GM21529 (cell line): Measurements from ENCODE around the gene NCKAP1.
"Not testable (repeated sequence)": the region's sequence is repeated elsewhere in the genome, so short reads cannot be mapped to it uniquely, and the experiment has no call there.

Experiments used
- ATAC-seq: cut with Tn5 transposase; IDR thresholded peaks from one replicate; pipeline ENCODE4 v1.9.1; 2021; ENCODE audit not compliant: unreplicated experiment

The NCKAP1 gene

GRCh38 chr2:183038341-183039300, at the start of gene NCKAP1:
Gene NCKAP1 (minus strand): TSS chr2:183038457. CDS start chr2:183038099, 358 bp downstream.
- peak; percentile 75 for ATAC-seq

- no peak for ATAC-seq
Observed at GRCh38 chr2:183081911-183082310, 43.7 kb upstream of the NCKAP1 start.

GRCh38 chr2:183079139-183079775, 41.0 kb upstream of the NCKAP1 start:
- ATAC-seq = peak; percentile 22

- peak; percentile 95 for ATAC-seq
Observed at GRCh38 chr2:183078464-183079138, 40.3 kb upstream of the NCKAP1 start, which contains the start of gene DUSP19. Gene DUSP19 (plus strand): TSS chr2:183078747. CDS start chr2:183078934, 187 bp downstream.

- ATAC-seq = no peak
Observed at GRCh38 chr2:183078163-183078463, 39.9 kb upstream of the NCKAP1 start.

- ATAC-seq = no peak
Observed at GRCh38 chr2:183072177-183072576, 33.9 kb upstream of the NCKAP1 start.

- no peak for ATAC-seq
Observed at GRCh38 chr2:183070942-183071844, 32.9 kb upstream of the NCKAP1 start.

- ATAC-seq = no peak
Observed at GRCh38 chr2:183069174-183069573, 30.9 kb upstream of the NCKAP1 start.

GRCh38 chr2:183068561-183068960, 30.3 kb upstream of the NCKAP1 start:
- ATAC-seq = no peak

GRCh38 chr2:183063083-183063482, 24.8 kb upstream of the NCKAP1 start:
- no peak for ATAC-seq

- no peak for ATAC-seq
Observed at GRCh38 chr2:183060571-183061231, 22.4 kb upstream of the NCKAP1 start.

GRCh38 chr2:183059561-183059960, 21.3 kb upstream of the NCKAP1 start:
- no peak for ATAC-seq

GRCh38 chr2:183057333-183057985, 19.2 kb upstream of the NCKAP1 start:
- peak; percentile 58 for ATAC-seq

GRCh38 chr2:183049420-183049819, 11.2 kb upstream of the NCKAP1 start:
- ATAC-seq = no peak

- not testable (repeated sequence) for ATAC-seq
Observed at GRCh38 chr2:183047486-183048125, 9.3 kb upstream of the NCKAP1 start.

- not testable (repeated sequence) for ATAC-seq
Observed at GRCh38 chr2:183043580-183043979, 5.3 kb upstream of the NCKAP1 start.

GRCh38 chr2:183040604-183041003, 2.3 kb upstream of the NCKAP1 start:
- ATAC-seq = no peak

GRCh38 chr2:183037553-183038340, 510 bp downstream of the NCKAP1 start:
- peak; percentile 39 for ATAC-seq
